GM23248 (cell line): ENCODE data around the gene ZBTB6. TPM values are rescaled to one million over a fixed set of nuclear protein-coding genes. Genes with fewer than 3 reads are reported as not detected.

ENCODE experiments used
- DNase-seq: peaks from one replicate; pipeline ENCODE4 v3.0.0-alpha.2; 2015
- H2AFZ ChIP-seq: fragments of 200-600 bp; sonication (generic); 2 replicates; pipeline ENCODE4 v1.6.1; 2016; ENCODE audit warnings: antibody characterized with exemption
- H3F3A ChIP-seq: fragments of 200-600 bp; sonication (generic); 2 replicates; pipeline ENCODE4 v1.6.1; 2016; ENCODE audit warnings: mild to moderate bottlenecking, antibody characterized with exemption, mixed run types; ENCODE audit not compliant: insufficient read depth
- H3K27ac ChIP-seq: fragments of 200-600 bp; sonication (generic); 2 replicates; pipeline ENCODE4 v1.5.1; 2016; ENCODE audit warnings: mild to moderate bottlenecking
- H3K27me3 ChIP-seq: fragments of 200-600 bp; sonication (generic); replicated peaks from 2 replicates; pipeline ENCODE4 v1.6.1; 2016; ENCODE audit warnings: mild to moderate bottlenecking; ENCODE audit not compliant: insufficient read depth
- H3K36me3 ChIP-seq: fragments of 200-600 bp; sonication (generic); 2 replicates; pipeline ENCODE4 v1.6.1; 2016; ENCODE audit warnings: low read depth, mild to moderate bottlenecking
- H3K4me1 ChIP-seq: fragments of 200-600 bp; sonication (generic); 2 replicates; pipeline ENCODE4 v1.6.1; 2016; ENCODE audit warnings: mild to moderate bottlenecking; ENCODE audit not compliant: insufficient read depth
- H3K4me2 ChIP-seq: fragments of 200-600 bp; sonication (generic); one replicate; pipeline ENCODE4 v1.6.1; 2016; ENCODE audit warnings: mild to moderate bottlenecking; ENCODE audit not compliant: unreplicated experiment
- H3K4me3 ChIP-seq: fragments of 200-600 bp; sonication (generic); 2 replicates; pipeline ENCODE4 v1.5.1; 2016; ENCODE audit warnings: mild to moderate bottlenecking
- H3K79me2 ChIP-seq: fragments of 200-600 bp; sonication (generic); 2 replicates; pipeline ENCODE4 v1.6.1; 2016; ENCODE audit warnings: mild to moderate bottlenecking; ENCODE audit not compliant: insufficient read depth
- H3K9ac ChIP-seq: fragments of 200-600 bp; sonication (generic); 2 replicates; pipeline ENCODE4 v1.6.1; 2016; ENCODE audit warnings: mild to moderate bottlenecking
- H3K9me2 ChIP-seq: fragments of 200-600 bp; sonication (generic); 2 replicates; pipeline ENCODE4 v1.6.1; 2016; ENCODE audit warnings: mixed run types, mild to moderate bottlenecking, moderate library complexity; ENCODE audit not compliant: insufficient read depth
- H3K9me3 ChIP-seq: fragments of 200-600 bp; sonication (generic); one replicate; pipeline ENCODE4 v1.6.1; 2017; ENCODE audit warnings: low read depth
- H4K20me1 ChIP-seq: fragments of 200-600 bp; sonication (generic); 2 replicates; pipeline ENCODE4 v1.6.0; 2016; ENCODE audit not compliant: insufficient read depth
- EZH2 ChIP-seq: fragments of 200-600 bp; sonication (generic); IDR thresholded peaks from 2 replicates; pipeline ENCODE4 v1.6.1; 2018; ENCODE audit warnings: antibody characterized with exemption, mild to moderate bottlenecking; ENCODE audit not compliant: insufficient read depth, poor library complexity, severe bottlenecking
- EZH2phosphoT487 ChIP-seq: fragments of 200-600 bp; sonication (generic); IDR thresholded peaks from 2 replicates; pipeline ENCODE4 v1.6.1; 2018; ENCODE audit warnings: antibody characterized with exemption, moderate library complexity, mild to moderate bottlenecking, low read depth; ENCODE audit not compliant: insufficient read depth
- WGBS, 2 experiments: methylation state at CpG; one replicate each; pipeline ENCODE4 v1.1.6; 2015 to 2017; ENCODE audit warnings: low lambda C conversion rate in 2 of 2, low coverage in 1 of 2; ENCODE audit errors: missing lambda C conversion rate in 2 of 2; 5-methylcytosine and 5-hydroxymethylcytosine counted together
- in situ Hi-C: fragments of 300-500 bp; cut with MboI; formaldehyde crosslinking; loops from 2 replicates; pipeline ENCODE4 v1.15.0; 2020
- polyA plus RNA-seq: library from polyadenylated mRNA; unstranded; fragments of >200 nt; fragmentation: Nextera tagmentation; extraction: Ambion mirVana; gene quantifications from 2 replicates; pipeline ENCODE4 v1.2.1, GENCODE V29; 2016
- small RNA-seq: library from RNA; depleted of rRNA; stranded (forward); fragments of <200 nt; gene quantifications from one replicate; pipeline ENCODE3, GENCODE V24; 2014; ENCODE audit warnings: low read depth, low replicate concordance
- total RNA-seq: library from RNA; depleted of rRNA; stranded (reverse); fragments of >200 nt; shearing (Covaris generic); gene quantifications from 2 replicates; pipeline ENCODE4 v1.2.3, GENCODE V29; 2014; rRNA removed

Gene ZBTB6
- total and polyA plus RNA-seq, 2 experiments from 2014 or later = 4.4 to 9.8 TPM

- Histone ChIP-seq H3K9me2 (no peaks in the 10 kb centered on the region), H3K79me2 (0 out of 2 replicates have a peak, but pooled peaks cover 7% of the 10 kb centered on the region), H2AFZ (no peak overlapping the region), H3K4me1 (no peaks in the 10 kb centered on the region), H3K9me3 (no peaks in the 10 kb centered on the region), H3K36me3 (peaks cover 41% of the 10 kb centered on the region), H3K27me3 (no peaks in the 10 kb centered on the region), H4K20me1 (no peaks in the 10 kb centered on the region), H3K4me3 (no peak overlapping the region), H3F3A (peaks cover 9% of the 10 kb centered on the region; the same call in 1 of the 2 replicates), H3K4me2 (no peak overlapping the region), H3K27ac (no peak overlapping the region), H3K9ac (no peak overlapping the region)
- WGBS, 2 experiments = 96 to 97% methylated on average over 7 of the region's 7 CpGs
- DNase-seq = no peak
- in situ Hi-C loops = no loop called here
- TF ChIP-seq EZH2phosphoT487 (no peak), EZH2 (no peak)
These were observed 47.8 kb downstream of the ZBTB6 start for GRCh38 chr9:122865300-122865699.

- H4K20me1 ChIP-seq = no peaks in the 10 kb centered on the region
- H3F3A ChIP-seq = peaks cover 9% of the 10 kb centered on the region; the same call in 1 of the 2 replicates
- H3K9me2 ChIP-seq = no peaks in the 10 kb centered on the region
- H2AFZ ChIP-seq = no peak overlapping the region
- no peak overlapping the region for H3K4me2 ChIP-seq
- no peaks in the 10 kb centered on the region for H3K9me3 ChIP-seq
- peaks cover 52% of the 10 kb centered on the region for H3K36me3 ChIP-seq
- no peak overlapping the region for H3K9ac ChIP-seq
- DNase-seq = no peak
- in situ Hi-C loops = no loop called here
- no peak overlapping the region for H3K27ac ChIP-seq
- no peaks in the 10 kb centered on the region for H3K4me1 ChIP-seq
- no peak overlapping the region for H3K4me3 ChIP-seq
- TF ChIP-seq EZH2phosphoT487 (no peak), EZH2 (no peak)
- 0 out of 2 replicates have a peak, but pooled peaks cover 7% of the 10 kb centered on the region for H3K79me2 ChIP-seq
- H3K27me3 ChIP-seq = no peaks in the 10 kb centered on the region
- whole genome bisulfite sequencing, 2 experiments = 94% methylated on average over 3 of the region's 3 CpGs
These were observed 49.7 kb downstream of the ZBTB6 start for GRCh38 chr9:122863407-122863806.

- in situ Hi-C loops = no loop called here
- H3K4me3 ChIP-seq = no peak overlapping the region
- no peak for DNase-seq
- no peaks in the 10 kb centered on the region for H3K4me1 ChIP-seq
- H3F3A ChIP-seq = peaks cover 9% of the 10 kb centered on the region; the same call in 1 of the 2 replicates
- H3K9ac ChIP-seq = no peak overlapping the region
- no peaks in the 10 kb centered on the region for H3K27me3 ChIP-seq
- no peaks in the 10 kb centered on the region for H3K9me3 ChIP-seq
- H3K9me2 ChIP-seq = no peaks in the 10 kb centered on the region
- peaks cover 7% of the 10 kb centered on the region; the same call in 1 of the 2 replicates for H3K79me2 ChIP-seq
- no peaks in the 10 kb centered on the region for H4K20me1 ChIP-seq
- H3K4me2 ChIP-seq = no peak overlapping the region
- H3K36me3 ChIP-seq = peaks cover 76% of the 10 kb centered on the region
- no peak overlapping the region for H3K27ac ChIP-seq
- H2AFZ ChIP-seq = no peak overlapping the region
- WGBS, 2 experiments = 79 to 89% methylated on average over 8 of the region's 8 CpGs
- no peak for TF ChIP-seq EZH2phosphoT487
- no peak for TF ChIP-seq EZH2
These were observed 52.6 kb downstream of the ZBTB6 start for GRCh38 chr9:122860319-122861142.

Small RNA genes lying within 50 kb of the gene (small RNA-seq; reads per million reads assigned to genes)
- not detected for gene RNY1P15
- gene SNORD90 = 155 reads per million, percentile 96 among the genes with 10 or more reads in this experiment

Other genes with a start within 250 kb of the ZBTB6 start
- not detected in 2 replicates for gene OR1L3, start 238.2 kb downstream of the ZBTB6 start, total RNA-seq
- gene OR1L3, start 238.2 kb downstream of the ZBTB6 start, polyA plus RNA-seq = not detected in 2 replicates
- gene OR1L4, start 189.3 kb downstream of the ZBTB6 start, total RNA-seq = not detected in 2 replicates
- gene OR1L4, start 189.3 kb downstream of the ZBTB6 start, polyA plus RNA-seq = not detected in 2 replicates
- gene OR1L6, start 171.0 kb downstream of the ZBTB6 start, total RNA-seq = not detected in 2 replicates
- not detected in 2 replicates for gene OR1L6, start 171.0 kb downstream of the ZBTB6 start, polyA plus RNA-seq
- gene OR5C1, start 124.4 kb downstream of the ZBTB6 start, total RNA-seq = not detected in 2 replicates
- gene OR5C1, start 124.4 kb downstream of the ZBTB6 start, polyA plus RNA-seq = not detected in 2 replicates
- not detected in 2 replicates for gene OR1K1, start 113.2 kb downstream of the ZBTB6 start, total RNA-seq
- gene OR1K1, start 113.2 kb downstream of the ZBTB6 start, polyA plus RNA-seq = not detected in 2 replicates
- gene PDCL, start 84.7 kb downstream of the ZBTB6 start, total RNA-seq = 25.2 and 31.2 TPM in 2 replicates
- gene PDCL, start 84.7 kb downstream of the ZBTB6 start, polyA plus RNA-seq = 18.9 and 20.6 TPM in 2 replicates
- 26.8 and 34.7 TPM in 2 replicates for gene RC3H2, start 8.0 kb downstream of the ZBTB6 start, total RNA-seq
- 19.8 and 22.1 TPM in 2 replicates for gene RC3H2, start 8.0 kb downstream of the ZBTB6 start, polyA plus RNA-seq
- 2.3 and 5.2 TPM in 2 replicates for gene ZBTB26, start 18.2 kb upstream of the ZBTB6 start, total RNA-seq
- gene ZBTB26, start 18.2 kb upstream of the ZBTB6 start, polyA plus RNA-seq = 1.8 and 2.0 TPM in 2 replicates
- gene RABGAP1, start 27.7 kb upstream of the ZBTB6 start, total RNA-seq = 16.0 and 23.9 TPM in 2 replicates
- gene RABGAP1, start 27.7 kb upstream of the ZBTB6 start, polyA plus RNA-seq = 6.7 and 8.0 TPM in 2 replicates
- gene GPR21, start 120.3 kb upstream of the ZBTB6 start, total RNA-seq = 0.65 TPM in 1 of 2 replicates, not detected in the other
- not detected in 2 replicates for gene GPR21, start 120.3 kb upstream of the ZBTB6 start, polyA plus RNA-seq